GM19452 (cell line): ENCODE data around the gene RPS14.
"Not testable (repeated sequence)": the region's sequence is repeated elsewhere in the genome, so short reads cannot be mapped to it uniquely, and the experiment has no call there.

Experiments
- ATAC-seq: cut with Tn5 transposase; IDR thresholded peaks from one replicate; pipeline ENCODE4 v1.9.1; 2021; ENCODE audit not compliant: unreplicated experiment

The RPS14 gene

GRCh38 chr5:150446583-150446982 is 3.0 kb downstream of the RPS14 start:
- ATAC-seq, result no peak

- no peak for ATAC-seq
Measured at GRCh38 chr5:150446088-150446487, 3.5 kb downstream of the RPS14 start.

- no peak for ATAC-seq
Measured at GRCh38 chr5:150444770-150445169, 4.8 kb downstream of the RPS14 start.

GRCh38 chr5:150443242-150444075 is 6.1 kb downstream of the RPS14 start:
- no peak for ATAC-seq

GRCh38 chr5:150442699-150443080 is 6.8 kb downstream of the RPS14 start:
- no peak for ATAC-seq

GRCh38 chr5:150441813-150442698 is 7.5 kb downstream of the RPS14 start:
- ATAC-seq, result no peak

- no peak for ATAC-seq
Measured at GRCh38 chr5:150440948-150441812, 8.4 kb downstream of the RPS14 start.

- ATAC-seq, result no peak
Measured at GRCh38 chr5:150438873-150439546, 10.5 kb downstream of the RPS14 start.

- peak; percentile 92 for ATAC-seq
Measured at GRCh38 chr5:150436141-150436680, 13.3 kb downstream of the RPS14 start.

- no peak for ATAC-seq
Measured at GRCh38 chr5:150434464-150434863, 15.1 kb downstream of the RPS14 start.

GRCh38 chr5:150431574-150431973 is 18.0 kb downstream of the RPS14 start:
- no peak for ATAC-seq

- ATAC-seq, result no peak
Measured at GRCh38 chr5:150431048-150431447, 18.5 kb downstream of the RPS14 start.

- peak; percentile 77 for ATAC-seq
Measured at GRCh38 chr5:150429410-150429873, 20.1 kb downstream of the RPS14 start.

- no peak for ATAC-seq
Measured at GRCh38 chr5:150428978-150429377, 20.6 kb downstream of the RPS14 start.

- no peak for ATAC-seq
Measured at GRCh38 chr5:150428106-150428876, 21.2 kb downstream of the RPS14 start.

GRCh38 chr5:150426165-150426564 is 23.4 kb downstream of the RPS14 start:
- not testable (repeated sequence) for ATAC-seq

- ATAC-seq, result no peak
Measured at GRCh38 chr5:150422758-150423157, 26.8 kb downstream of the RPS14 start.

GRCh38 chr5:150422075-150422474 is 27.5 kb downstream of the RPS14 start:
- no peak for ATAC-seq

GRCh38 chr5:150419630-150420270 is 29.8 kb downstream of the RPS14 start:
- ATAC-seq, result no peak
